ENCODE results near the gene LRP8.

Gene LRP8

DNA sequence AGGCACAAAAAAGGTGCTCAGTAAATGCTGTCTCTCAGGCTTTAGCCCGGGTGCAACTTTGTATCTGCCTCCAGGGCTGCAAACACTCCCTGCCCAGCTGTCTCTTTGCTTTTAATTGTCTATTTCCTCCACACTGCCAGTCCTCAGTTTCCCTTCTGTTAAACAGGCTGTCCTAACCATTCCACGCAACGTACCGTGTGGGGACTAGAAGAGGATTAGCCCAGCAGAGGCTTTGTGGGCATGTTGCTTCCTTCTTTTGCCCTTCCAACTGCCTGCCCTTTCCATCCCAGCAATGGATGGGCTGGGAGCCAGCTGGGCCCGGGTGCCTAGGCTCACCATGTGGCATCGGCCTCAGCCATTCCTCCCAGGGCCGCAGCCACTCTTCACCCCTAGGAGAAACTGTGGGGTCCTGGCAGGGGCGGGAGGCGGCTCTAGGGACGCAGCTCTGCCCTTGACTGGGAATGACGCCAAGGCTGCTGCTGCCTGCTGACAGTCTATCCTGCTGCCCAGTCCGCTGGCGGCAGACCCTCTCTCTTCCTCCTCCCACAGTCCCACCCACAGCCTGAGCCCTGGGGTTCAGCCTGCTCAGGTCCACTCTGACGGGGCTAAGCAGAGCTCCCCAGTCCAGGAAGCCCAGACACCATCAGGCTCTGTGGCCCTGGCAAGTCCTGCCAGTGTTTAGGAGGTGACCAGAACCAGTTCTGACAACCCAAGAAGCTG lies 40.6 kb upstream of the LRP8 start:
- Histone ChIP-seq H3K36me3 (ENCODE audit: insufficient read depth) (no peaks in the 10 kb centered on the region), H3K4me3 (IDR thresholded peaks at IDR 0.05; ENCODE audit: insufficient read depth, low read depth, low read length) (no peak overlapping the region), H3K27me3 (ENCODE audit: insufficient read depth, low read depth) (no peaks in the 10 kb centered on the region), H2AFZ (ENCODE audit: low read depth) (no peak overlapping the region), H3K4me2 (no peak overlapping the region), H3K4me1 (ENCODE audit: low read depth, poor library complexity, severe bottlenecking) (no peaks in the 10 kb centered on the region), H3K79me2 (ENCODE audit: insufficient read depth, low read depth) (no peaks in the 10 kb centered on the region), H3K9ac (no peak overlapping the region), H3K27ac (no peak overlapping the region), H4K20me1 (ENCODE audit: insufficient read depth) (no peaks in the 10 kb centered on the region)
- TF ChIP-seq, protein P1, sequence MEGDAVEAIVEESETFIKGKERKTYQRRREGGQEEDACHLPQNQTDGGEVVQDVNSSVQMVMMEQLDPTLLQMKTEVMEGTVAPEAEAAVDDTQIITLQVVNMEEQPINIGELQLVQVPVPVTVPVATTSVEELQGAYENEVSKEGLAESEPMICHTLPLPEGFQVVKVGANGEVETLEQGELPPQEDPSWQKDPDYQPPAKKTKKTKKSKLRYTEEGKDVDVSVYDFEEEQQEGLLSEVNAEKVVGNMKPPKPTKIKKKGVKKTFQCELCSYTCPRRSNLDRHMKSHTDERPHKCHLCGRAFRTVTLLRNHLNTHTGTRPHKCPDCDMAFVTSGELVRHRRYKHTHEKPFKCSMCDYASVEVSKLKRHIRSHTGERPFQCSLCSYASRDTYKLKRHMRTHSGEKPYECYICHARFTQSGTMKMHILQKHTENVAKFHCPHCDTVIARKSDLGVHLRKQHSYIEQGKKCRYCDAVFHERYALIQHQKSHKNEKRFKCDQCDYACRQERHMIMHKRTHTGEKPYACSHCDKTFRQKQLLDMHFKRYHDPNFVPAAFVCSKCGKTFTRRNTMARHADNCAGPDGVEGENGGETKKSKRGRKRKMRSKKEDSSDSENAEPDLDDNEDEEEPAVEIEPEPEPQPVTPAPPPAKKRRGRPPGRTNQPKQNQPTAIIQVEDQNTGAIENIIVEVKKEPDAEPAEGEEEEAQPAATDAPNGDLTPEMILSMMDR (conservative IDR thresholded peaks at IDR 0.05; ENCODE audit: low read depth, low read length), result no peak

DNA sequence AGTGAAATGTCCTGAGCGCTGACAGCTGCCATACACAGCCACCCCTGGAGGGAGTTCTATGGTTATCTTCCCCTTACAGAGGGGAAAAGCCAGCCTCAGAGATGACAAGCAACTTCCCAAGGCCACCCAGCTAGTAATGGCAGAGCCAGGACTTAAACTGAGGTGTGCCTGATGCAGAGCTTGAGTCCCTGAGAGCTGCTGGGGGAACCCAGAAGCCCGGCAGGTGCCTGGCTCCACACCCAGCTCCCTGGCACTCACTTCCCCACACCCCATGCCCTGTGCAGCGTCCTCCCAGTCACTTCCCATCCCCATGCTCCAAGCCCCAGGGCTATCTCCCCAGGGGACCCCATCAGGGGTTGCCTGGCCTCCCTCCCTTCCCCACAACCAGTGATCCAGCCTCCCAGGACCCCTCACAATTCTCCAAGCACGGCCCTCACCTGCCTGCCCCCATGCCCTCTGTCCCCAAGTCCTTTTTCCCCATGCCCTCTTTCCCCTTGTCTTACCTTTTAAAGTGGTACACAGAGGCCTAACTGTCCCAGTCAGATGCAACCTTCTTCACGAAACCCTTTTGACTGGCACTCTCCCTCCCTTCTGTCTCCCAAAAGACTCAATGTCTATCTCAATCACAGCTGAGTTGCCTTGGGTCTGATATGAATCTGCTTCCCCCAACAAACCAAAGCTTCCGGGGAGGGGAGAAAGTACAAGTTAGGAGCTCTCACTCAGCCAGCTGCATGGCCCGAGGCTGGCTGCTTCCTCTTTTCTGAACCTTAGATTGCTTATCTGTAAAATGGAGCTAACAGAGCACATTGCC lies 39.8 kb upstream of the LRP8 start:
- TF ChIP-seq, protein P1 (conservative IDR thresholded peaks at IDR 0.05; ENCODE audit: low read depth, low read length), result no peak
- H3K27ac ChIP-seq, result no peak overlapping the region

DNA sequence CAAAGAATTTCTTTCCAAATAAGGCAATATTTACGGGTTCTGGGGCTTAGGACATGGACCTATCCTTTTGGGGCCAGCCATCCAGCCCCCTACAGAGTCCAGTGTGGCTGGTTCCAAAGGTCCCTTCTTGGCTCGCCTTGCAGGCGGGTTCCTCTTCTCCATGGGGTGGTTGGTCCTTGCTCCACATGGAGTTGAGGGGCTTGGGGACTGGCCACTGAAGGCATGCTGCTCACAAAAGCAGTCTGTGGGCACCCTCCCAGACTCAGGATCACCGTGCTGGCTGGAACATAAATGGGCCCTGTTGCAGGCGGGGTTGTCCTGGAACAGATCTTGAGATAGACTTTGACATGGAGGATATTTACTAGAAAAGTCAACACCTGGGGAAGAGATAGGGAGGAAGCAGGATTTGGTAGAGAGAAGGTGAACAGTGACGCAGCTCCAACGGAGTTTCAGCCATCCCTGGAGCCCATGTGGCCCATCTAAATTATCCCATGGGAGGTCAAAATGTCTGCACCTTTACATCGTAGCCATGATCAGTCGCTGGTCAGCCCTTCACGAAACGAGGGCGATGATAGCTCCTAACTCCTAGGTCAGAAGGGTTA lies 39.1 kb upstream of the LRP8 start:
- Histone ChIP-seq H3K9ac (no peak overlapping the region), H3K4me2 (no peak overlapping the region), H3K27ac (no peak overlapping the region), H3K36me3 (ENCODE audit: insufficient read depth) (no peaks in the 10 kb centered on the region), H2AFZ (ENCODE audit: low read depth) (no peak overlapping the region), H3K4me1 (ENCODE audit: low read depth, poor library complexity, severe bottlenecking) (no peaks in the 10 kb centered on the region), H3K79me2 (ENCODE audit: insufficient read depth, low read depth) (no peaks in the 10 kb centered on the region), H4K20me1 (ENCODE audit: insufficient read depth) (no peaks in the 10 kb centered on the region), H3K4me3 (IDR thresholded peaks at IDR 0.05; ENCODE audit: insufficient read depth, low read depth, low read length) (no peak overlapping the region), H3K27me3 (ENCODE audit: insufficient read depth, low read depth) (no peaks in the 10 kb centered on the region)
- TF ChIP-seq, protein P1 (conservative IDR thresholded peaks at IDR 0.05; ENCODE audit: low read depth, low read length), result no peak

More for the DNA sequence above, 39.8 kb upstream of the LRP8 start:
- Histone ChIP-seq H3K27me3 (ENCODE audit: insufficient read depth, low read depth) (no peaks in the 10 kb centered on the region), H3K4me2 (no peak overlapping the region), H3K4me3 (IDR thresholded peaks at IDR 0.05; ENCODE audit: insufficient read depth, low read depth, low read length) (no peak overlapping the region), H3K4me1 (ENCODE audit: low read depth, poor library complexity, severe bottlenecking) (no peaks in the 10 kb centered on the region), H3K36me3 (ENCODE audit: insufficient read depth) (no peaks in the 10 kb centered on the region), H4K20me1 (ENCODE audit: insufficient read depth) (no peaks in the 10 kb centered on the region), H3K9ac (no peak overlapping the region), H2AFZ (ENCODE audit: low read depth) (no peak overlapping the region), H3K79me2 (ENCODE audit: insufficient read depth, low read depth) (no peaks in the 10 kb centered on the region)

DNA sequence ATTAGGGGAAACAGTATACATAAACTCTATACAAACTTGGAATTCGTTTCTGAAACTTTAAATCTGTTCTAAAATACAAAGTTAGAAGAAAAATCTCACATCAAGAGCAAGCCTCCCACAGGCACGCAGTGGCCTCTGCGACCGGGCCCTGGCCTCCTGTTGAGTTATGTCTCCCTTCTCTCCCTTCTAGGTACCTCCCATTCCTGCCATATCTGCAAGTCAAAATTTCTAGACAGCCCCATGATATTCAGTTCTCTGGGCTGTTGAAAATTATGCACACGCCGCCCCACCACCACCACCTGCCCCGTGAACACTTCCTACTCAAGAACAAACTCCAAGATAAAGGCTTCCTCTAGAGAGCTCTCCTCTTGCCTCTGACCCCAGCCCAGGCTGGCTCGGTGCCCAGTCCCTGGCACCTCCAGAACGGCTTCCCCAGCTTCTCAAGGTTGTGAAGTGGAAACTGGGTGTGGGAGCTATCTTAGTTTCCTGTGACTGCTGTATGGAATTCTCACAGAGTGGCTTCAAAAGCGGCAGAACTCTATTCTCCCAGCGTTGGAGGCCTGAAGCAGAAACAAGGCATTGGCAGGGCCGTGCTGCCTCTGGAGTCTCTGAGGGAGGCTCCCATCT lies 37.7 kb upstream of the LRP8 start:
- Histone ChIP-seq H4K20me1 (ENCODE audit: insufficient read depth) (no peaks in the 10 kb centered on the region), H3K27ac (no peak overlapping the region), H3K4me1 (ENCODE audit: low read depth, poor library complexity, severe bottlenecking) (no peaks in the 10 kb centered on the region), H3K27me3 (ENCODE audit: insufficient read depth, low read depth) (no peaks in the 10 kb centered on the region), H3K36me3 (ENCODE audit: insufficient read depth) (no peaks in the 10 kb centered on the region), H3K9ac (no peak overlapping the region), H2AFZ (ENCODE audit: low read depth) (no peak overlapping the region), H3K4me3 (IDR thresholded peaks at IDR 0.05; ENCODE audit: insufficient read depth, low read depth, low read length) (no peak overlapping the region), H3K79me2 (ENCODE audit: insufficient read depth, low read depth) (no peaks in the 10 kb centered on the region), H3K4me2 (no peak overlapping the region)
- TF ChIP-seq, protein P1 (conservative IDR thresholded peaks at IDR 0.05; ENCODE audit: low read depth, low read length), result no peak

Measured in KMS-11 (cell line).